HepG2 (cell line): Measurements from ENCODE around the gene TAF3. TPM values are rescaled to one million over a fixed set of nuclear protein-coding genes. Genes with fewer than 3 reads are reported as not detected.

Experiments
- ATAC-seq: fragments of 200-7000 bp; cut with Tn5 transposase; 3 replicates; pipeline ENCODE4 v1.9.1; 2020; ENCODE audit warnings: mild to moderate bottlenecking, moderate library complexity
- BruUV-seq: library from RNA; stranded (reverse); fragments of 400-500 nt; replicated peaks from 2 replicates; lab custom pipeline; 2021; lab: Mats Ljungman, UMichigan
- CTCF ChIA-PET: fragments of 300-600 bp; formaldehyde crosslinking; extraction: SDS; loops from one replicate; lab custom pipeline; 2021; ENCODE audit warnings: low total read pairs, inconsistent platforms, low intra/inter-chr PET ratio; lab: Yijun Ruan, JAX
- POLR2A ChIA-PET: fragments of 350-600 bp; sonication (Branson Sonifier 250); formaldehyde crosslinking; loops from one replicate; lab custom pipeline; 2020; ENCODE audit warnings: antibody characterized with exemption, inconsistent platforms; lab: Yijun Ruan, JAX
- DNase-seq: peaks from one replicate; pipeline ENCODE4 v3.0.0-alpha.2; 2015; ENCODE audit warnings: low spot score
- FAIRE-seq: peaks from 3 replicates; lab custom pipeline; 2011; peaks lifted over from hg19 to GRCh38; lab: Jason Lieb, UNC
- H2AFZ ChIP-seq: one replicate; pipeline ENCODE4 v1.6.1; 2011; ENCODE audit warnings: low read length, inconsistent platforms
- H3K27ac ChIP-seq: fragments of 300-600 bp; 3 replicates; pipeline ENCODE4 v1.8.0; 2011; ENCODE audit warnings: mixed run types, mild to moderate bottlenecking, mixed read lengths, low read length, inconsistent platforms; ENCODE audit not compliant: insufficient read depth; ENCODE audit errors: extremely low read length
- H3K27me3 ChIP-seq, 2 experiments: fragments of 200-600 bp in 1 of 2; 2 replicates in 1 of 2; 3 replicates in 1 of 2; pipeline versions ENCODE4 v1.6.0 to v1.8.0; 2011; ENCODE audit warnings: low read length in 2 of 2, mild to moderate bottlenecking in 2 of 2, moderate library complexity in 2 of 2, inconsistent platforms in 1 of 2; ENCODE audit not compliant: insufficient read depth in 2 of 2, control insufficient read depth in 1 of 2
- H3K36me3 ChIP-seq, 2 experiments: fragments of 200-600 bp in 1 of 2; replicated peaks in 1 of 2; 2 replicates in 1 of 2; 3 replicates in 1 of 2; pipeline versions ENCODE4 v1.5.1 to v1.8.0; 2011; ENCODE audit warnings: low read length in 2 of 2, inconsistent platforms in 1 of 2; ENCODE audit not compliant: insufficient read depth in 2 of 2, control insufficient read depth in 1 of 2
- H3K4me1 ChIP-seq: 2 replicates; pipeline ENCODE4 v1.5.1; 2012; ENCODE audit warnings: low read length, inconsistent platforms; ENCODE audit not compliant: insufficient read depth
- H3K4me2 ChIP-seq: 2 replicates; pipeline ENCODE4 v1.6.0; 2011; ENCODE audit warnings: low read depth, low read length, inconsistent platforms
- H3K4me3 ChIP-seq, 3 experiments: fragments of 200-600 bp in 1 of 3; sonication (generic), shearing (Covaris generic) in 1 of 3; replicated peaks in 1 of 3; 2 replicates each; pipeline ENCODE4 v1.5.1; 2011 to 2016; ENCODE audit warnings: low read length in 3 of 3, inconsistent platforms in 2 of 3, low read depth in 2 of 3, mild to moderate bottlenecking in 2 of 3, control low read depth in 1 of 3, mixed read lengths in 1 of 3; ENCODE audit not compliant: insufficient read depth in 1 of 3
- H3K79me2 ChIP-seq: one replicate; pipeline ENCODE4 v1.6.1; 2011; ENCODE audit warnings: low read length, inconsistent platforms; ENCODE audit not compliant: insufficient read depth
- H3K9ac ChIP-seq: 2 replicates; pipeline ENCODE4 v1.6.0; 2011; ENCODE audit warnings: mild to moderate bottlenecking, low read depth, low read length, inconsistent platforms; ENCODE audit not compliant: insufficient read depth
- H3K9me3 ChIP-seq: 2 replicates; pipeline ENCODE4 v1.5.1; 2012; ENCODE audit warnings: mild to moderate bottlenecking, low read length
- H4K20me1 ChIP-seq: 2 replicates; pipeline ENCODE4 v1.6.0; 2011; ENCODE audit warnings: inconsistent platforms, mild to moderate bottlenecking, low read length, moderate library complexity; ENCODE audit not compliant: insufficient read depth
- CBX2 ChIP-seq, 2 experiments: fragments of 200-600 bp in 1 of 2; sonication (generic); formaldehyde crosslinking in 1 of 2; IDR thresholded peaks; 2 replicates each; pipeline versions ENCODE4 v1.7.0 to v1.8.1; 2018 to 2022; ENCODE audit warnings: low read depth in 2 of 2, low read length in 1 of 2, mild to moderate bottlenecking in 1 of 2, missing genetic modification reagents in 1 of 2
- LRRFIP1 ChIP-seq: sonication (generic); formaldehyde crosslinking; conservative IDR thresholded peaks from 2 replicates; pipeline ENCODE4 v1.4.0; 2020; ENCODE audit warnings: missing genetic modification reagents
- NR2C2 ChIP-seq: sonication (generic); formaldehyde crosslinking; IDR thresholded peaks from 2 replicates; pipeline ENCODE4 v1.4.0; 2020; ENCODE audit warnings: missing genetic modification reagents, mild to moderate bottlenecking, moderate library complexity, borderline replicate concordance
- RELA ChIP-seq: sonication (generic); formaldehyde crosslinking; IDR thresholded peaks from 2 replicates; pipeline ENCODE4 v1.4.0; 2020; ENCODE audit warnings: missing genetic modification reagents
- ZBTB7A ChIP-seq: sonication (generic); formaldehyde crosslinking; IDR thresholded peaks from 2 replicates; pipeline ENCODE4 v1.8.0; 2022; ENCODE audit warnings: mild to moderate bottlenecking, missing genetic modification reagents
- ZNF142 ChIP-seq: sonication (generic); formaldehyde crosslinking; IDR thresholded peaks from 2 replicates; pipeline ENCODE4 v1.4.0; 2020; ENCODE audit warnings: missing genetic modification reagents
- WGBS: methylation state at CpG from one replicate; pipeline ENCODE4 v1.1.6; 2017; ENCODE audit warnings: low lambda C conversion rate; 5-methylcytosine and 5-hydroxymethylcytosine counted together
- in situ Hi-C: cut with HindIII; loops from 2 replicates; pipeline ENCODE4 v1.10.0; 2017; ENCODE audit warnings: low pct_unique_long_range_greater_than_20kb; ENCODE audit not compliant: extremely low pct_ligation_motif_present
- intact Hi-C: fragments of 100-400 bp; cut with micrococcal nuclease; formaldehyde crosslinking; loops from one replicate; pipeline ENCODE4 v1.10.0; 2022; ENCODE audit not compliant: unreplicated experiment
- polyA plus RNA-seq, 8 experiments: library from polyadenylated mRNA; depleted of rRNA in 3 of 8; stranded (reverse) in 7 of 8; unstranded in 1 of 8; fragments of >200 nt; fragmentation: Illumina TruSeq in 4 of 8; extraction: Trizol in 4 of 8; gene quantifications; 2 replicates each; pipeline versions ENCODE4 v1.2.1 to v1.2.3, GENCODE V29; 2011 to 2016; ENCODE audit warnings: low read depth in 4 of 8, missing spikeins in 1 of 8, mixed read lengths in 1 of 8; ENCODE audit not compliant: insufficient read depth in 1 of 8
- total RNA-seq, 5 experiments: library from RNA; depleted of rRNA; stranded (reverse); fragments of >200 nt; fragmentation: Illumina TruSeq; extraction: Trizol; gene quantifications; 2 replicates each; pipeline ENCODE4 v1.2.3, GENCODE V29; 2016; ENCODE audit warnings: low read depth in 1 of 5
- TF ChIP-seq, protein P1 (sequence below): IDR thresholded peaks from 2 replicates; pipeline ENCODE4 v1.6.1; 2016; ENCODE audit warnings: missing compliant biosample characterization, missing genetic modification reagents, borderline replicate concordance

Gene TAF3
- total and polyA plus RNA-seq, 2 of the 13 experiments (the other 11 are each of a cell fraction or from before 2014, with no cell fraction given) = 1.7 to 2.9 TPM

DNA sequence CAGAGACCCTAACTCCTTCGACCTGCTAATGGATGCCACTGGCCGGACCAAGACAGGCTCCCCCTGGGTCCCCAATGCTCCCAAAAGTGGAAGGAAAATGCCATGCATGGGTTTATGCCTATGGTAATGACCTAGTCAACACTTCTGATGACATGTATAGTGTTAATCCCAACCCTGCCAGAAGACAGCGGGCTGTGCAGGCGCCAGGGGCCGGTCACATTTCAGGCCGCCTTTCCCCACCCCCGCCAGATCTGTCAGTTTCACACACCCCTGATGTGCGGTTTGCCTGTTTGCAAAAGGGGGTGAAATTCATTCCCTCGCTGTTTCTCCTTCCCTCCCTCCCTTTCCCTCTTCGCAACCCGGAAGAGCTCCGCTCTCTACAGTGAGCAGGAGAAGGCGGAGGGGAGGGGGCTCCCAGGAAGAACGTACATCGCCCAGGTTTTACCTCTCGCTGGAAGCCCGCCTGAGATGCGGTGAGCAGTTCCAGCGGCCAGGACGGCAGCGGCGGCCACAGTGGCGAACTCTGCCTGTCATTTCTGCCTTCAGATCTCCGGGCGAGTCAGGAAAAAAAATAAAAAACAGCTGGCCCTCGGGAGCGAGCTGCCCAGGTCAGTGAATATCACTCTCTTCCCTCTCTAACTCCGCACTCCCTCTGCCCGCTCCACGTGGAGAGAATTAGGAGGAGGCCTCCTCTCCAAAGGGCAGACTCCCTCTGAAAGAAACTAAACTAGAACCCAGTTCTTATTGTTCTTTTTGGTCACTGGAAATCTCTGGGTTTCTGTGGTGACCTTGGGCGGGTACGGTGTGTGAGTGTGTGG is 226.8 kb downstream of the TAF3 start:
- peaks cover 27% of the 10 kb centered on the region; the same call in 1 of the 2 replicates for H4K20me1 ChIP-seq
- H2AFZ ChIP-seq = no peak overlapping the region
- 8% methylated on average over 31 of the region's 32 CpGs for WGBS
- no peak overlapping the region for H3K27ac ChIP-seq
- H3K4me1 ChIP-seq = peaks cover 30% of the 10 kb centered on the region
- no peak for FAIRE-seq
- H3K79me2 ChIP-seq = no peaks in the 10 kb centered on the region
- H3K36me3 ChIP-seq = no peaks in the 10 kb centered on the region
- peak overlapping the region; percentile 22 to 54 (median 23); a peak in 3 of 6 replicates for H3K4me3 ChIP-seq
- ChIA-PET POLR2A (no interaction called here), CTCF (no interaction called here)
- peak overlapping the region; percentile 63 for H3K4me2 ChIP-seq
- H3K27me3 ChIP-seq = peaks cover 33 to 96% of the 10 kb centered on the region in 2 experiments
- in situ Hi-C loops = no loop called here
- DNase-seq = no peak
- BruUV-seq = no TSS peak
- ATAC-seq = peak; percentile 42
- H3K9me3 ChIP-seq = no peaks in the 10 kb centered on the region
- H3K9ac ChIP-seq = no peak overlapping the region
- intact Hi-C loops = no loop called here
- TF ChIP-seq ZBTB7A = no peak
- no peak for TF ChIP-seq LRRFIP1 (CRISPR knock-in tag)
- TF ChIP-seq ZNF142 (CRISPR knock-in tag) = no peak
- TF ChIP-seq, protein P1, sequence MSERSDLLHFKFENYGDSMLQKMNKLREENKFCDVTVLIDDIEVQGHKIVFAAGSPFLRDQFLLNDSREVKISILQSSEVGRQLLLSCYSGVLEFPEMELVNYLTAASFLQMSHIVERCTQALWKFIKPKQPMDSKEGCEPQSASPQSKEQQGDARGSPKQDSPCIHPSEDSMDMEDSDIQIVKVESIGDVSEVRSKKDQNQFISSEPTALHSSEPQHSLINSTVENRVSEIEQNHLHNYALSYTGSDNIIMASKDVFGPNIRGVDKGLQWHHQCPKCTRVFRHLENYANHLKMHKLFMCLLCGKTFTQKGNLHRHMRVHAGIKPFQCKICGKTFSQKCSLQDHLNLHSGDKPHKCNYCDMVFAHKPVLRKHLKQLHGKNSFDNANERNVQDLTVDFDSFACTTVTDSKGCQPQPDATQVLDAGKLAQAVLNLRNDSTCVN (CRISPR knock-in tag) = no peak
- peak; percentile 86; the same call in 1 of the 2 replicates for TF ChIP-seq CBX2 (IDR thresholded peaks at IDR 0.05; ENCODE audit: low read depth, low read length)
- no peak for TF ChIP-seq CBX2 (CRISPR knock-in tag; IDR thresholded peaks at IDR 0.05; ENCODE audit: low read depth)
- TF ChIP-seq NR2C2 = 0 out of 2 replicates have a peak, but pooled peaks have one; percentile 26
- TF ChIP-seq RELA (CRISPR knock-in tag) = no peak
